Dedifferentiated amniotic fluid mesenchymal stem cell (primary cell): Measurements from ENCODE around the gene WWP2.
A peak's percentile ranks its signal among the peaks of the same experiment; 100 is the strongest.
"Not testable (repeated sequence)": the region's sequence is repeated elsewhere in the genome, so short reads cannot be mapped to it uniquely, and the experiment has no call there.

Experiments
- DNase-seq: peaks from one replicate; pipeline ENCODE4 v3.0.0-alpha.2; 2016; ENCODE audit errors: extremely low spot score

Gene WWP2

DNA sequence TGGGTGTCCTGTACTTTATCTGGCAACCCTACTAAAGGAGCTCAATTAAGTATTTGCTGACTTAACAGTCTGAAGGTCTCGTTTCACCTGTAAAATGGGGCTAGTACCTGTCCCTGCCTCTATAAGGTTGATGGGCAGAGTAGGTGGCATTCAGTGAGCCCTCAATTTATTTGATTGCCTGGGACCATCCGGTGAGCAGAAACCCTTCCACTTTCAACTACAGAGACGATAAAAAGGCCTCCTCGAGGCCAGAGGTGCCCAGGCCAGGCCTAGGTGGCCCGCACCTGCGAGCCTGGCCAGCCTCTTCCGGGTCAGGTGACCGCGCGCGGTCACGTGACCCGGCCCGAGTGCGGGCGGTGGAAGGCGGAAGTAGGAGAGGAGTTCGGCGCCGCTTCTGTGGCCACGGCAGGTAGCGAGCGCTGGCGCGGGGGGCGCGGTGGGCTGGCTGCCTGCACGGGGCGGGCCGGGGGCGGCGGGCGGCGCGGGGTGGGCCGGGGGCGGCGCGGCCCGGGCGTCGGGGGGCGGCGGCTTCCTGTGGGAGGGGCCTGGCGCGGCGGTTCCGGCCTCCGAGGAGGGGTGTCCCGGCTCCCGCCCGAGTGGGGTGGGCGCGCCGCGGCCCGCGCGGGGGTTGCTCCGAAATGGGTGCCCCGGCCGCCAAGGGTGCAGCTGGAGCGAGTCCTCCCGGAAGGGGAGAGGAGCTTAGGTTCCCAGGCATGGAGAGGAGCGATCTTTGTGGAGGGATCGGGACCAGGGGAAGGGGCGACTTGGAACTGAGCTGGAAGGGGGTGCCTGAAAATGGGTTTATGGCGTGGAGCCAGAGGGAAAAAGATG, at the start of gene WWP2:
Gene WWP2, plus strand, starts transcription at position 350 of the 831 bp plus-strand sequence. CDS start 24,679 bp downstream, outside the sequence.
- DNase-seq = no peak

DNA sequence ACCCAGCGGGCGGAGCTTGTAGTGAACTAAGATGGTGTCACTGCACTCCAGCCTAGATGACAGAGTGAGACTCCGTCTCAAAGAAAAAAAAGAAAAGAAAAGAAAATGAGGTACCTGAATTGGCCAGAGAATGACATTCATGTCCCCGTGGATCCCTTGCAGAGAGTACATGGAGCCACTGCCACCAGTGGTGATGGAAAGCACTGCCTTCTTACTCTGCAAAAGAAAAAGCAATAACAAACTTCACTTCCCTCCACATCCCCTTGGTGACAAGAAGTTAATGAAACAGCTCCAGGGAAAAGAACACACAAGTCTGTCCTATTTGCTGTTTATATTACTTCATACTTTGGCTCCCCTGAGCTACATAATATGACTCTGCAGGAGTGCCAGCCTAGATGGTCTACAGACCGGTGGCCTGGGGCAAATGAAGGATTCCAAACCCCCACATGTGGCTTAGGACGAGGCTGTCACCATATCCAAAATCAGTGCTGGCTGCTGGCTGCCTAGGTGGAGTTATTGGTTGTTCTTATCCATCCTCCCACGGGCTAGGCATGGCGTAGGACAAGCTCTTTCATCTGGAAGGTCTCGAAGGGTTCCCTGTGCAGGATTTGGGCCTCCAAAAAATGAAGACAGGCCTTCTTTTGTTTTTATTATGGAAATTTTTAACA, 49.1 kb upstream of the WWP2 start:
- no peak for DNase-seq

DNA sequence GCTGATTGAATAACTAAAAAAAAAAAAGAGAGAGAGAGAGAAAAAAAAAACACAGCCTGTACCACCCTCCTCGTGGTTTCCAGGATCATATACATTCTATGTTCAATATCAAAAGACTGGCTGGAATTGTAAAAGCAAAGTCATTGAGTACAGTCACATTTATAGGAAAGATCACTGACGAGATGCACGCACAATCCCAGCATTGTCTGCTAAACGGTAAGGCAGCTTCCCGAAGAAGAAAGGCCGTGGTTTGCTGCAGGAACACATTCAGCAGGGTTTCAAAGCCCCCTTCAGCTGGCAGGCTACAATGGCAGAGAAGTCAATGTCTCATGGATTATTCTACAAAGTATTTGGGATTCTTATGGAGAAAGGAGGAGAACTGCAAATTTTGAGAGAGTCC, 45.1 kb upstream of the WWP2 start:
- no peak for DNase-seq

DNA sequence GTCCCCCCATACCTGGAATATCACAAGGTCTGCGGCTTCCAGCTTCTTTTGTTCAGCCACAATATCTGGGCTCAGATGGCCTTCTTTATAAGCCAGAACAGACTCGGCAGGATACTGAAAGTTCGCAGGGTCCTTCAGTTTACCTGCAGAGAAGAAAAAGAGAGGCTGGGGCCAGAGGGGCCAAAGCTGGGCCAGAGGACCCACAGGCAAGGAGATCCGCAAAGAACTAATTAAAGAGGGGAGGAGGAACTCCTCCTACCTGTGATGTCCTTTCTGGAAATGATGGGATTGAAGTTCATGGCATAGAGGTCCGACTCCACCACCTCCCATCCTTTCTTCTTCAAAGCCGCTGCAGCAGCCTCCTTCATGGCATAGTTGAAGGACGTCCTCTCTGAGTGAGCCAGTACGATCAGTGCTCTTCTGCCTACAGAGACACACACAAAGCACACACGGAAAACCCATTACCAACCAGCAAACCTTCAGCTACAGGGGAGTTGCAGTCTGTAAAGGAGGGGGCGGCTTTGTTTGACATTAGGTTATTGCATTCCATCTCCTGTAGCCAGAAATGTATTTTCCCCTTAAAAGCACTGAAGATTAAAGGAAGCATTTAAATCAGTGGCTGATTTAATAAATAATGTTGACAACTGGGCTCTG, 43.9 kb upstream of the WWP2 start:
- no peak for DNase-seq

DNA sequence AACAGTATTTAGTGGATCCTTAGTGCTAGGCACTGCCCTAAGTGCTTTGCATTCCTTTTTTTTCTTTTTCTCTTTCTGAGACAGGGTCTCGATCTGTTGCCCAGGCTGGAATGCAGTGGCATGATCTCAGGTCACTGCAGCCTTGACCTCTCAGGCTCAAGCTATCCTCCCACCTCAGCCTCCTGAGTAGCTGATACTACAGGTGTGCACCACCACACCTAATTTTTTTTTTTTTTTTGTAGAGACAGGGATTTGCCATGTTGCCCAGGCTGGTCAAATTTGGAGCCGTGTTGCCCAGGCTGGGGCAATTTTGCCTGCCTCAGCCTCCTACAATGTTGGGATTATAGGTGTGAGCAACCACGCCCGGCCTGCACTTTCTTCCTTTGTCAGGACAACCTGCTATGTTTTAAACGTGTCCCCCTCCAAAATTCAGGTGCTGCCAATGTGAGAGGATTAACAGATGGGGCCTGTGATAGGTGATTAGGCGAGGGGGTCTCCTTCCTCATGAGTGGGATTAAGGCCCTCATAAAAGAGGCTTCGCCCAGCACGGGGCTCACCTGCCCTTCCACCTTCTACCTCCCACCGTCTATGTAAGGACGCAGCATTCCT, 41.2 kb upstream of the WWP2 start:
- DNase-seq = no peak

DNA sequence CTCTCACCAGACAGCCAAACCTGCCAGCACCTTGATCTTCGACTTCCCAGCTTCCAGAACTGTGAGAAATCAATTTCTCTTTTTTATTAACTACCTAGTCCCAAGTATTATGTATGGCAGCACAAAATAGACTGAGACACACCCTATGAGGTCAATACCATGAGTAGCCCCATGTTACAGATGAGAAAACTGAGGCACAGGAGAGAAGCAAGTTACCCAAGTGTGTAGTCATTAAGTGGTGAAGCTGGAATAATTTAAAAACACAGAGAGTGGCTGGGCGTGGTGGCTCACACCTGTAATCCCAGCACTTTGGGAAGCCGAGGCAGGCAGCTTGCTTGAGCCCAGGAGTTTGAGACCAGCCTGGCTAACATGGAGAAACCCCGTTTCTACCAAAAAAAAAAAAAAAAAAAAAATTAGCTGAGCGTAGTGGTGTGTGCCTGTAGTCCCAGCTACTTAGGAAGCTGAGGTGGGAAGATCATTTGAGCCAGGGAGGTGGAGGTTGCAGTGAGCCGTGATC, 40.6 kb upstream of the WWP2 start:
- DNase-seq = no peak

DNA sequence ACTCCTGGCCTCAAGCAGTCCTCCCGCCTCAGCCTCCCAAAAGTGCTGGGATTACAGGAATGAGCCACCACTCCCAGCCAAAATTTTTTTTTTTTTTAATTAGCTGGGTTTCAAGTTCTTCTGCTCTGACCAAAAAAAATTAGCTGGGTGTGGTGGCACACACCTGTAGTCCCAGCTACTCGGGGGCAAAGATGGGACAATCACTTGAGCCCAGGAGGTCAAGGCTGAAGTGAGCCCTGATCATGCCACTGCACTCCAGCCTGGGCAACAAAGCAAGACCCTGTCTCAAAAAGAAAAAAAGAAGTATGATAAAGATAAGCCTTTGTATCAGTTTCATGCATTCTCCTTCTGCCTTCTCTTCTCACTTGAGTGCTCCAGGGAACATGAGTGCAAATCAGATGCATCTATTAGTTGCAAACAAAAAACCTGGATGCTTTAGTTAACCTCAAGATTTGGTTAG, 37.7 kb upstream of the WWP2 start:
- DNase-seq = no peak

DNA sequence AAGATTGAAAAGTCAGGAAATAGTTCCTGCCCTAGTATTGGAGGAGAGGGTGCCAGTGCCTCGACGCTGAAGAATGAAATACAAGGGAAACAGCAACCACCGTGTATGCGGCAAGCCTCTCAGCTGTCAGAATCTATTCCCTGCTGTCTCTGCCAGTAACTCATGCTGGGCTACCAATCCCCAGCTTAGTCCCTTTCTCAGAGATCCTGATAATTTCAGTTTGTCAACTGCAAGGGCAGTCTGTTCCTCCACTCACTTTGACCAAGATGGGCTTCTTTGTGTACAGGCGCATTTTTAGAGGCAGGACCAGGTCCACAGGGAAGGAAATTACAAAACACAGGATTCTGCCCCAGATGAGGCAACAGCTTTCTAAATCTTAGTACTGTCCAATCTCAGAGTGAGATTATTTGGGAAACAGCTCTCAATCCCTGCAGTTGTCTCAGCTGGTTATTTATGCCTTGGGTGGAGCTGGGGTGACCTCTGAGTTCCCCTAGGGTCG, 37.1 kb upstream of the WWP2 start:
- DNase-seq = peak; percentile 35

DNA sequence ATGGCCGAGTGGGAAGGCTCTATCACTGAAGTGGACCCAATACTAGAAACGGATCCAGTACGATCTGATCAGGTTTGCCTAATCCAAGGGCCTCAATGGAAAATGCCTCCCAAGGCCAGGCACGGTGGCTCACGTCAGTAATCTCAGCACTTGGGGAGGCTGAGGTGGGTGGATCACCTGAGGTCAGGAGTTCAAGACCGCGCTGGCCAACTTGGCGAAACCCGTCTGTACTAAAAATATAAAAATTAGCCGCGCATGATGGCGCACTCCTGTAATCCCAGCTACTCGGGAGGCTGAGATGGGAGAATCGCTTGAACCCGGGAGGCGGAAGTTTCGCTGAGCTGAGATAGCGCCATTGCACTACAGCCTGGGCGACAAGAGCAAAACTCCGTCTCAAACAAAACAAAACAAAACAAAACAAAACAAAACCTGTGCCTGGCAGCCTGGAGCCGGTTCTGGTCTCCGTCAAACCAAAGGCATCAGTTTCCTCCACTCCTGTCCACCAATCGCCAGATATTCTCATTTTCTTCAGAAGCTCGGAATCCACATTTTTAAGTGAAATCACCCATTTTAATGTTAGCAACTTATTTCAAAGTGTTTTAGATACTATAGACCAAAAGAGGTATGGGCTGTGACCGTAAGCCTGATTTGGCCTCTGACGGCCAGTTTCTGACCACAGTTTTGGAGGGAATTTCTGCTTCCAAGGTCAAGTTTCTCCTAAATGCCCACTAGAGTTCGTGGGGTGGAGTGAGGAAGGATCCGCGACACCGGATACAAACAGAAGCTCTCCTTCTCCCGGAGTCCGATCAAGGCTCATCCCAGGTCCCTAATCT, 36.4 kb upstream of the WWP2 start:
- no peak for DNase-seq

DNA sequence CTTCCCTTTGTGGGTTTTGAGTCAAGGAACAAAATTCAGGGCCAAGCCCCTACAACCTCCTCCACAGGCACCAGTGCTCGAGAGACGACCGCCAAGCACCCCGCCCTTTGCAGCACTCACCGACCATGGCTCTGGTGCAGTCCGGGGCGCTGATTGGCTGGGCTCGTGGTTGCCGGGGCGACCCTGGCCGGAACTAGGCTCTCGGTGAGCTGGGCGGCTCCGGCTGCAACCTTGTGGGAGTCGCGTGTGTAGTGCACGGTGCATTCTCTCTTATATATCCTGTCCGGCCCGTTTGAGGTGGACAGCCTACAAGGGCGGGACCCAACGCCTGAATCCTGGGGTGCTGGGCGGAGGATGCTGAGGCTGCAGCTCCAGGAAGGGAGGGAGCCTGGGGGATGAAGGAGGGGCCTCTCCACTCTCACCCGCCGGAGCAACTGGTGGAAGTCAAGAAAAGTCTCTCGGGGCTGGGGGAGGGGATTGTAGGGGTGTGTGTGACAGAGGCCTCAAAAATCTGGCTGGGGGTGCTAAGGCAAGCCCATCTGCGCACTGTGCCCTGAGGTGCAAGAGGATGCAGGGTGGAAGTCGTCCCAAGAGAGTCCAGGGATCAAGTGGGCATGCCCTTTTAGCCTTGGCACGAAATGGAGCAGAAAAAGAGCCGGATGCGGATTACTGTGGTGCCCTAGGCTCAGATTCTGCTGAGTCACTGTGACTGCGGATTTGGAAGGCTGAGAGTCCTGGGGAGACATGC, 35.6 kb upstream of the WWP2 start, which contains the start of gene NQO1:
Gene NQO1, minus strand, starts transcription at position 248 of the 748 bp plus-strand sequence. Its CDS starts 121 bp downstream, at position 127.
- peak; percentile 97 for DNase-seq

DNA sequence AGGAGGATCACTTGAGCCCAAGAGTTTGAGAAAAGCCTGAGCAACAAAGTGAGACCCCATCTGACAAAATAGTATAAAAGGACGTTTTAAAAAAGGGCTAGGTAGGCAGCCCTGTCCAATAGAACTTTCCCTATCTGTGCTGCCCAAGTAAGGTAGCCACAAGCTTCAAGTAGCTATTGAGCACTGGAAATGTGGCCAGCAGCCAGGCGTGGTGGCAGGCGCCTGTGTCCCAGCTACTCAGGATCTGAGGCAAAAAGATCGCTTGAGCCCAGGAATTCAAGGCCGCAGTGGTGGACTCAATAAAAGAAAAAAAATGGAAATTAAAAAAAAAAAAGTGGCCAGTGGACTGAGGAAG, 34.2 kb upstream of the WWP2 start:
- DNase-seq = no peak

DNA sequence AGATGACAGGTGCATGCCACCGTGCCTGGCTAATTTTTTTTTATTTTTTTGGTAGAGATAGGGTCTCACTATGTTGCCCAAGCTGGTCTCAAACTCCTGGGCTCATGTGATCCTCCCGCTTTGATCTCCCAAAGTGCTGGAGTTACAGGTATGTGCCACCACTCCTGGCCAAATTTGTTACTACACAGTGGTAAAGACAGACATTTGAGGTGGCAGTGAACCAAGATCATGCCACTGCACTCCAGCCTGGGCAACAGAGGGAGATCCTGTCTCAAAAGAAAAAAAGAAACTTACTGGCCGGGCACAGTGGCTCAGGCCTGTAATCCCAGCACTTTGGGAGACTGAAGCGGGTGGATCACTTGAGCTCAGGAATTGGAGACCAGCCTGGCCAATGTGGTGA, 33.1 kb upstream of the WWP2 start:
- DNase-seq = not testable (repeated sequence)

DNA sequence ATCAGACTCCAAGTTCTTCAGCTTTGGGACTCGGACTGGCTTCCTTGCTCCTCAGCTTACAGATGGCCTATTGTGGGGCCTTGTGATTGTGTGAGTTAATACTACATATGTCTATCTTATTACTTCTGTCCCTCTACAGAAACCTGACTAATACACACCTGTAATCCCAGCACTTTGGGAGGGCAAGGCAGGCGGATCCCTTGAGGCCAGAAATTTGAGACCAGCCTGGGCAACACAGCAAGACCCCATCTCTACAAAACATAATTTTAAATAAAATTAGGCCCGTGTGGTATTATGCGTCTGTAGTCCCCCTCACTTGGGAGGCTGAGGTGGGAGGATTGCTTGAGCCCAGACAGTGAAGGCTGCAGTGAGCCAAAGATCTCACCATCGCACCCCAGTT, 30.9 kb upstream of the WWP2 start:
- not testable (repeated sequence) for DNase-seq

DNA sequence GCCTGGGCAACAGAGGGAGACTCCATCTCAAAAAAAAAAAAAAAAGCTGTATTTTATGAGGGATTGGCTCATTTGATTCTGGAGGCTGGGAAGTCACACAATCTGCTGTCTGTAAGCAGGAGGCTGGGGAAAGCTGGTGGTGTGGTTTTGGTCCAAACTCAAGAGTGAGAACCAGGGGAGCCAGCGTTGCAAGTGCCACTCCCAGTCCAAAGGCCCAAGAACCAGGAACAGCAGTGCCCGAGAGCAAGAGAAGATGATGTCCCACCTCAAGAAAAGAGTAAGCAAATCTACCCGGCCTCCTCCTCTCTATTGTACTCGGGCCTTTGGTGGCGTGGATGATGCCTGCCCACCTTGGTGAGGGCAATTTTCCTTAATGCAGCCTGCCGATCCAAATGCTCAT, 30.0 kb upstream of the WWP2 start:
- no peak for DNase-seq

DNA sequence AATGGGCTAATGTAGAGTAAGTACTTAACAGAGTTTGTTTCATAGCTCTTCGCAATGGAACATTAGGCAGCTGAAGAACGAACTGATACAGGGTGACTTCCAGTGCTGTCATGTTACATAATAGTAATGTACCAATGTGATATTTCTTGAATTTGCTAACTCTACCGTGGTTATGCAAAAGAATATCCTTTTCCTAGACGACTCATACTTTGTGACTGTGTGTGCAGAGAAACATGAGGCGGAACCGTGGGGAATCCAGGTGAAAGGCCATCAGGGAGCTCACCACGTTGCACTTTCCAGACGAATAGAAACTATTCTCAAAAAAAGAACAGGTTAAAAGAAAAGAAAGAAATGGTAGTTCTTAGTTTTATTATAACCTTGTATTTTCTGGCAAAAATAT, 20.6 kb upstream of the WWP2 start:
- DNase-seq = no peak

DNA sequence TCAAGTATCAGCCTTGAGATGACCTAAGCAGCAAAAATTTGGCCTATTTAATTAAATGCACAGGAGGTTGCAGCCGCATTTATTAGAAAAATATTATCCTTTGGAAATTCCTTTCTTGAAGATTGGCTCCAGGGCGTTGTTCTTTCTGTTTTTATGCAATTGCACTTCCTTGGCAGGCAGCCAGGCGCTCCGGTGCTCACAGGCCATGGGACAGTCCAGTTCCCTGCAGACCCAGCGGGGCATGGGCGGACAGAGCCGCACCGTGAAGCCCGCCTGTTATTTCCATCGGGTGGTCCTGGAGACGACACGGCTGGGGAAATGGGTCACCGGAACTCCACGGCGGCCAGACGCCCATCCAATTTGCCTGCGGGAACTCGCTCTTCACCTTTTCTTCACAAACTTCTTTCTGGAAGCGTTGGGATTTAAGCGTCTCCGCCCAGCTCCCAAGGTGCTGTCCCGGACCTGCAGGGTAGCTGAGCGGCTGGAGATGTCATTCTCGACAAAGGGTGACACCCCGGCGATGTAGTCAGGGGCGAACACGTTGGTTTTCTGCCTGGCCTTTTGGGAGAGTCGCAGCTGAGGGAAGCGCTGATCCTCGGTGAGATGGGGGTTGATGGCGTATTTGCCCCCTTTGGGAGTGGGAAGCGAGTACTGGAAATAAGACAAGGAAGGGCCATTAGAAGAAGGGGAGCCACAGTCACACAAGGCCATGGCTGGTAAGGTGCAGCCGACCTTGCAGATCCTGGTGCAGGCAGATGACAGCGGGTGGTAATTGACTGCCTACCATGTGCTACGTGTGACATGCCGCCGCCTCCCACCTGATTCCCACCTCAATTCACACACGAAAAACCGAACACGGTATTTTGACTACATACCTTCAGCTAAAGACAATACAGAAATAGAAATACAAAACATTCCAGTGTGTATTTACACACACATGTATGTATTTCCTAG, 19.9 kb upstream of the WWP2 start:
- no peak for DNase-seq

DNA sequence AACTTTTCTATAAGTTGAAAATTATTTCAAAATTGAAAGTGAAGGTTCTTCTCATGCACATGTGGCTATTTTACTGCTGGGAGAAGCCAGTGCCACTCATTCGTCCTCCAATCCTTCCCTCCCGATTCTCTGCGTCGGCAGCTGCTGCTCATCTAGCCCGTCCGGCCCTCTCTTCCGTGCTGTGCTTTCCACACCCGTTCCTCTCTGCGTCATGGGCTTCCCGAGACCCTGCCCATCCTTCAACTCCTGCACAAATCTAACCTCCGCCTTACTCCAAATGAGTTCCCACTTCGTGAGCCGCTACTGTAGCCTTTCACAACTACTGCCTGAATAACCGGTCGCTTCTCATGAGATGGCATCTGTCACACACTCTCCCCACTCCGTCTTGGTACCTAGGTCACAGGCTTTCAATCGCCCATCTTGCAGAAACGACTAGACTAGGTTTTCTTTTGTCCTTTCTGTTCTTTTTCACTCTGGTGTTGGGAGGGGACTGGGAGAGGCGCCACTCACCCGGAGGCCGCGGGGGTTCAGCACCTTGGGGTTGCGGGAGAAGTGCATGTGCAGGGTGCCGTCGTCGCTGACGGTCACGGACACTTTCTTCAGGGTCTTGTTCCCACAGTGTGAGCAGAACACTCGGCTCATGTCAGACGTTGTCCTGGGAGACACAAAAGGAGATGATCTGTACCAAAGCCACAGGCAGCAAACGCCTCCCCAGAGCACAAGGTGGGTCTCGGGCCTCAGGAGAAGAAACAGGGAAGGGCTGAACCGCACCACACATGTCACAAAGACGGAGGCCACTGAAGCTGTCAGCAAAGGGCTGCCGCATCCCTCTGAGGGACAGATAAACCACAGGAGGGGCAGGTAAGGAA, 17.5 kb upstream of the WWP2 start:
- DNase-seq = no peak

DNA sequence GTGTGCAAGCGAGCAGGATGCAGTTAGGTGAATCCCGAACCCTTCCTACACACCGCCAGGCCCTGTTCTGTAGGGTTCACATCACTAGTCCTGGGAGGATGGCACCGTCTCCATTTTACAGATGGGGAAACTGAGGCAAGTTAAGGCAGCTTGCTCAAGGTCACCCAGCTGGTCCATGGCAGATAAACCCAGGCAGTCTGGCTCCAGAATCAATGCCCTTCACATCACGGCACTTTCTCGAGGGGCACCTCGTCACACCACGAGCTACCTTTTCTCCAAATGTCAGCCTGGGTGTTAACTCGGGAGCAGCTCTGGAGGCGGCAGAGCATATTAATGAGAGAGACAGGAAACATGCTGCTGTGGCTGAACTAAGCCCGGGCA, 16.9 kb upstream of the WWP2 start:
- no peak for DNase-seq
